ENCODE results near the gene CSH2.
A peak's percentile ranks its signal among the peaks of the same experiment; 100 is the strongest.

CSH2 gene

GRCh38 chr17:63914471-63914870 lies 41.0 kb upstream of the CSH2 start:
- no peak for TF ChIP-seq EP300 (IDR thresholded peaks at IDR 0.05; ENCODE audit: borderline replicate concordance)
- TF ChIP-seq ZBTB7A (IDR thresholded peaks at IDR 0.05; ENCODE audit: low read depth): no peak
- no peak for TF ChIP-seq TCF12 (IDR thresholded peaks at IDR 0.05; ENCODE audit: low read depth)
- no peak for TF ChIP-seq TEAD4 (IDR thresholded peaks at IDR 0.05)
- TF ChIP-seq CREB1 (IDR thresholded peaks at IDR 0.05; ENCODE audit: low read depth): no peak
- TF ChIP-seq FOXM1 (IDR thresholded peaks at IDR 0.05; ENCODE audit: borderline replicate concordance, low read depth): no peak
- no peak for TF ChIP-seq RAD21 (IDR thresholded peaks at IDR 0.05; ENCODE audit: low read depth)
- TF ChIP-seq EGR1 (IDR thresholded peaks at IDR 0.05): no peak
- no peak for TF ChIP-seq YY1 (IDR thresholded peaks at IDR 0.05; ENCODE audit: low read depth)
- no peak for TF ChIP-seq NFIC (IDR thresholded peaks at IDR 0.05)

- no peak for TF ChIP-seq USF1 (IDR thresholded peaks at IDR 0.05)
- TF ChIP-seq RAD21 (IDR thresholded peaks at IDR 0.05; ENCODE audit: low read depth): peak; percentile 73
- TF ChIP-seq REST (IDR thresholded peaks at IDR 0.05; ENCODE audit: low read depth): no peak
- no peak for TF ChIP-seq EP300 (IDR thresholded peaks at IDR 0.05; ENCODE audit: borderline replicate concordance)
- no peak for TF ChIP-seq TAF1 (IDR thresholded peaks at IDR 0.05; ENCODE audit: low read depth)
- no peak for TF ChIP-seq ZBTB7A (IDR thresholded peaks at IDR 0.05; ENCODE audit: low read depth)
- no peak for TF ChIP-seq EGR1 (IDR thresholded peaks at IDR 0.05)
- no peak for TF ChIP-seq MAX (IDR thresholded peaks at IDR 0.05)
Observed at GRCh38 chr17:63911657-63912100, 38.2 kb upstream of the CSH2 start.

- TF ChIP-seq FOXM1 (IDR thresholded peaks at IDR 0.05; ENCODE audit: borderline replicate concordance, low read depth) (no peak), CEBPB (IDR thresholded peaks at IDR 0.05) (no peak), RAD21 (IDR thresholded peaks at IDR 0.05; ENCODE audit: low read depth) (no peak), REST (IDR thresholded peaks at IDR 0.05; ENCODE audit: low read depth) (no peak), TEAD4 (IDR thresholded peaks at IDR 0.05) (no peak), YY1 (IDR thresholded peaks at IDR 0.05; ENCODE audit: low read depth) (no peak), USF1 (IDR thresholded peaks at IDR 0.05) (no peak), TAF1 (IDR thresholded peaks at IDR 0.05; ENCODE audit: low read depth) (no peak), CREB1 (IDR thresholded peaks at IDR 0.05; ENCODE audit: low read depth) (no peak), EP300 (IDR thresholded peaks at IDR 0.05; ENCODE audit: borderline replicate concordance) (no peak), MAX (IDR thresholded peaks at IDR 0.05) (no peak), NFIC (IDR thresholded peaks at IDR 0.05) (no peak), TCF12 (IDR thresholded peaks at IDR 0.05; ENCODE audit: low read depth) (no peak)
Observed at GRCh38 chr17:63911041-63911635, 37.7 kb upstream of the CSH2 start, which contains the start of gene CSHL1. Gene CSHL1, minus strand, starts transcription at chr17:63911258. Its CDS starts 62 bp downstream, at chr17:63911196.

- TF ChIP-seq TCF12 (IDR thresholded peaks at IDR 0.05; ENCODE audit: low read depth) (no peak), USF1 (IDR thresholded peaks at IDR 0.05) (no peak), NFIC (IDR thresholded peaks at IDR 0.05) (no peak), TAF1 (IDR thresholded peaks at IDR 0.05; ENCODE audit: low read depth) (no peak), EGR1 (IDR thresholded peaks at IDR 0.05) (no peak), CREB1 (IDR thresholded peaks at IDR 0.05; ENCODE audit: low read depth) (no peak), YY1 (IDR thresholded peaks at IDR 0.05; ENCODE audit: low read depth) (no peak), REST (IDR thresholded peaks at IDR 0.05; ENCODE audit: low read depth) (no peak), CEBPB (IDR thresholded peaks at IDR 0.05) (no peak), RAD21 (IDR thresholded peaks at IDR 0.05; ENCODE audit: low read depth) (no peak), TEAD4 (IDR thresholded peaks at IDR 0.05) (no peak), EP300 (IDR thresholded peaks at IDR 0.05; ENCODE audit: borderline replicate concordance) (no peak)
Observed at GRCh38 chr17:63910096-63910495, 36.6 kb upstream of the CSH2 start.
